Neural progenitor cell (in vitro differentiated cells): ENCODE measurements around the gene NEGR1.

ENCODE experiments used
- CTCF ChIP-seq: fragments of 200-600 bp; sonication (generic); IDR thresholded peaks from 2 replicates; pipeline ENCODE4 v1.5.1; 2017; ENCODE audit warnings: antibody characterized with exemption, mild to moderate bottlenecking
- EZH2 ChIP-seq: fragments of 200-600 bp; sonication (generic); IDR thresholded peaks from 2 replicates; pipeline ENCODE4 v1.6.1; 2017; ENCODE audit warnings: antibody characterized with exemption, mild to moderate bottlenecking, moderate library complexity

GRCh38 chr1:71473331-71473730 is 809.0 kb downstream of the NEGR1 start:
- TF ChIP-seq CTCF (no peak), EZH2 (no peak)
